Testis (tissue), 2 donors: ENCODE measurements around the gene SPINK9.

ENCODE experiments used
- POLR2A ChIP-seq: fragments of 450-650 bp; IDR thresholded peaks from one replicate; pipeline ENCODE4 v1.6.1; 2017; ENCODE audit warnings: antibody characterized with exemption, mild to moderate bottlenecking, moderate library complexity
- TF ChIP-seq, protein P1 (sequence below), 3 experiments: fragments of 450-650 bp in 2 of 3; fragments of 200-600 bp in 1 of 3; sonication (generic) in 1 of 3; IDR thresholded peaks; one replicate each; pipeline ENCODE4 v1.5.1; 2016 to 2019; ENCODE audit warnings: antibody characterized with exemption in 3 of 3, mild to moderate bottlenecking in 2 of 3, moderate library complexity in 1 of 3

DNA sequence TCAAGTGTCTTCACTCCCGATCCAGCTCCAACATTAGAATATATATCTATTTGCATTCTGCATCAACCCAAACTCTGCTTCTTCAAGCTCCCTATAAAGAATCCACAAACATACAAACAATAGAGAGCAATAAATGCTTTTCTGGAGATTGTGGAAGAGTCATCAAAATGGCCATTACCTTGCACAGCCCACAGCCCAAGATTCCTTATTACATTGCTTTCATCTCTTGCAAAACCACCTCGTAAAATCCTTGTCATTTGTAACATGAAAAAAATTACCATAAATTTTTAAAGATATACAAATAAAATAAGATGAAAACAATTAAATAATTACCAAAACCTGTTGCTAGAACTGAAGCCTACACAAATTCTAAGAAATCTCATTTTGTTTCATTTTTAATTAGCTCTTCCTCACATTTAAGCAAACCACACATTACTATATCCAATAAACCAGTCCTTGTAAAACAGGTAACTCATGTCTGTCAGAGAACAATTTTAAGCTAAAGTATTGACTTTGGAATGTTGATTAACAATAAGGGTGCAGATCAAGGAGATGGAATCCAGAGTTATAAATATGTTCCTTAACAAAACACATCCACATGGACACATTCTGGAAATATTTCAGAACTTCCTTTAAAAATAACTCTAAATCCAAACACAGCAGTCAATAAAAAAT, 7.1 kb downstream of the SPINK9 start:
- TF ChIP-seq, protein P1, sequence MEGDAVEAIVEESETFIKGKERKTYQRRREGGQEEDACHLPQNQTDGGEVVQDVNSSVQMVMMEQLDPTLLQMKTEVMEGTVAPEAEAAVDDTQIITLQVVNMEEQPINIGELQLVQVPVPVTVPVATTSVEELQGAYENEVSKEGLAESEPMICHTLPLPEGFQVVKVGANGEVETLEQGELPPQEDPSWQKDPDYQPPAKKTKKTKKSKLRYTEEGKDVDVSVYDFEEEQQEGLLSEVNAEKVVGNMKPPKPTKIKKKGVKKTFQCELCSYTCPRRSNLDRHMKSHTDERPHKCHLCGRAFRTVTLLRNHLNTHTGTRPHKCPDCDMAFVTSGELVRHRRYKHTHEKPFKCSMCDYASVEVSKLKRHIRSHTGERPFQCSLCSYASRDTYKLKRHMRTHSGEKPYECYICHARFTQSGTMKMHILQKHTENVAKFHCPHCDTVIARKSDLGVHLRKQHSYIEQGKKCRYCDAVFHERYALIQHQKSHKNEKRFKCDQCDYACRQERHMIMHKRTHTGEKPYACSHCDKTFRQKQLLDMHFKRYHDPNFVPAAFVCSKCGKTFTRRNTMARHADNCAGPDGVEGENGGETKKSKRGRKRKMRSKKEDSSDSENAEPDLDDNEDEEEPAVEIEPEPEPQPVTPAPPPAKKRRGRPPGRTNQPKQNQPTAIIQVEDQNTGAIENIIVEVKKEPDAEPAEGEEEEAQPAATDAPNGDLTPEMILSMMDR (IDR thresholded peaks at IDR 0.05) = no peak
- TF ChIP-seq POLR2A = no peak
